Fibroblast of skin of left quadriceps (primary cell): ENCODE measurements around the gene PLEKHN1.

Experiments used
- DNase-seq, 2 experiments: peaks; one replicate each; pipeline ENCODE4 v3.0.0-alpha.2; 2013; ENCODE audit warnings: low read depth in 2 of 2

PLEKHN1 gene

GRCh38 chr1:960363-961131 is 5.7 kb upstream of the PLEKHN1 start, which contains the start of gene KLHL17:
Gene KLHL17, plus strand, starts transcription at chr1:960584. Its CDS starts 110 bp downstream, at chr1:960694.
- no peak for DNase-seq

GRCh38 chr1:961132-961669 is 5.1 kb upstream of the PLEKHN1 start:
- DNase-seq = no peak

- no peak for DNase-seq
Measured at GRCh38 chr1:962381-963300, 3.6 kb upstream of the PLEKHN1 start.

GRCh38 chr1:963301-963651 is 3.0 kb upstream of the PLEKHN1 start:
- no peak for DNase-seq

- DNase-seq = no peak
Measured at GRCh38 chr1:963746-964525, 2.3 kb upstream of the PLEKHN1 start.

- no peak for DNase-seq
Measured at GRCh38 chr1:964691-965525, 1.4 kb upstream of the PLEKHN1 start.

GRCh38 chr1:965526-966134 is 652 bp upstream of the PLEKHN1 start:
- DNase-seq = no peak

- no peak for DNase-seq
Measured at GRCh38 chr1:966704-967300, 520 bp downstream of the PLEKHN1 start.

GRCh38 chr1:967466-968343 is 1.4 kb downstream of the PLEKHN1 start:
- DNase-seq = no peak

- DNase-seq = no peak
Measured at GRCh38 chr1:969260-969855, 3.1 kb downstream of the PLEKHN1 start.

- DNase-seq = no peak
Measured at GRCh38 chr1:970242-970972, 4.1 kb downstream of the PLEKHN1 start.

- no peak for DNase-seq
Measured at GRCh38 chr1:970973-971730, 4.9 kb downstream of the PLEKHN1 start.

GRCh38 chr1:971751-972506 is 5.6 kb downstream of the PLEKHN1 start:
- no peak for DNase-seq

- no peak for DNase-seq
Measured at GRCh38 chr1:972726-973458, 6.6 kb downstream of the PLEKHN1 start.

GRCh38 chr1:973459-974292 is 7.4 kb downstream of the PLEKHN1 start:
- DNase-seq = no peak
